GM19467 (cell line): ENCODE results near the gene ELOVL7.
A peak's percentile ranks its signal among the peaks of the same experiment; 100 is the strongest.
"Not testable (repeated sequence)": the region's sequence is repeated elsewhere in the genome, so short reads cannot be mapped to it uniquely, and the experiment has no call there.

Experiments used
- ATAC-seq: cut with Tn5 transposase; IDR thresholded peaks from one replicate; pipeline ENCODE4 v1.9.1; 2021; ENCODE audit warnings: mild to moderate bottlenecking, moderate library complexity; ENCODE audit not compliant: unreplicated experiment

Gene ELOVL7

GRCh38 chr5:60843936-60844905 lies at the start of gene ELOVL7:
TSS of gene ELOVL7 (minus strand) at chr5:60844269. CDS start at chr5:60787397, 56,872 bp downstream.
- peak; percentile 91 for ATAC-seq

GRCh38 chr5:60893521-60893920 lies 49.5 kb upstream of the ELOVL7 start:
- ATAC-seq, result no peak

GRCh38 chr5:60891667-60892066 lies 47.6 kb upstream of the ELOVL7 start:
- ATAC-seq, result no peak

- peak; percentile 47 for ATAC-seq
Measured at GRCh38 chr5:60888359-60889061, 44.4 kb upstream of the ELOVL7 start.

GRCh38 chr5:60887746-60888145 lies 43.7 kb upstream of the ELOVL7 start:
- ATAC-seq, result no peak

GRCh38 chr5:60887096-60887495 lies 43.0 kb upstream of the ELOVL7 start:
- no peak for ATAC-seq

GRCh38 chr5:60886158-60886557 lies 42.1 kb upstream of the ELOVL7 start:
- no peak for ATAC-seq

- ATAC-seq, result no peak
Measured at GRCh38 chr5:60883229-60883628, 39.2 kb upstream of the ELOVL7 start.

- ATAC-seq, result no peak
Measured at GRCh38 chr5:60872892-60873291, 28.8 kb upstream of the ELOVL7 start.

GRCh38 chr5:60870857-60871256 lies 26.8 kb upstream of the ELOVL7 start:
- no peak for ATAC-seq

GRCh38 chr5:60860572-60860971 lies 16.5 kb upstream of the ELOVL7 start:
- ATAC-seq, result not testable (repeated sequence)

GRCh38 chr5:60856066-60856465 lies 12.0 kb upstream of the ELOVL7 start:
- ATAC-seq, result no peak

- ATAC-seq, result no peak
Measured at GRCh38 chr5:60852940-60853339, 8.9 kb upstream of the ELOVL7 start.

GRCh38 chr5:60852317-60852716 lies 8.2 kb upstream of the ELOVL7 start:
- no peak for ATAC-seq

- no peak for ATAC-seq
Measured at GRCh38 chr5:60851626-60852025, 7.6 kb upstream of the ELOVL7 start.

GRCh38 chr5:60846298-60846697 lies 2.2 kb upstream of the ELOVL7 start:
- ATAC-seq, result no peak

GRCh38 chr5:60843386-60843935 lies 608 bp downstream of the ELOVL7 start:
- peak; percentile 13 for ATAC-seq

- ATAC-seq, result no peak
Measured at GRCh38 chr5:60842871-60843385, 1.1 kb downstream of the ELOVL7 start.

GRCh38 chr5:60841361-60841760 lies 2.7 kb downstream of the ELOVL7 start:
- no peak for ATAC-seq

GRCh38 chr5:60836131-60836530 lies 7.9 kb downstream of the ELOVL7 start:
- no peak for ATAC-seq

- ATAC-seq, result no peak
Measured at GRCh38 chr5:60835554-60835953, 8.5 kb downstream of the ELOVL7 start.
